AG08395 (cell line): ENCODE data around the gene HSPBP1.

Experiments
- DNase-seq: peaks from one replicate; pipeline ENCODE4 v3.0.0; 2012; ENCODE audit warnings: mixed read lengths, low spot score

HSPBP1 gene

GRCh38 chr19:55255618-55256423, 24.1 kb downstream of the HSPBP1 start:
- no peak for DNase-seq

GRCh38 chr19:55254625-55254977, 25.3 kb downstream of the HSPBP1 start:
- DNase-seq: no peak

GRCh38 chr19:55253842-55254624, 25.9 kb downstream of the HSPBP1 start:
- no peak for DNase-seq

- DNase-seq: no peak
Measured at GRCh38 chr19:55252760-55253663, 26.9 kb downstream of the HSPBP1 start.

- no peak for DNase-seq
Measured at GRCh38 chr19:55251341-55252081, 28.4 kb downstream of the HSPBP1 start.

GRCh38 chr19:55250262-55251036, 29.5 kb downstream of the HSPBP1 start:
- DNase-seq: no peak

- no peak for DNase-seq
Measured at GRCh38 chr19:55249841-55250240, 30.1 kb downstream of the HSPBP1 start.

GRCh38 chr19:55248704-55249103, 31.2 kb downstream of the HSPBP1 start:
- DNase-seq: no peak

- DNase-seq: no peak
Measured at GRCh38 chr19:55248166-55248675, 31.7 kb downstream of the HSPBP1 start.

GRCh38 chr19:55247621-55248099, 32.2 kb downstream of the HSPBP1 start:
- DNase-seq: peak; percentile 57

GRCh38 chr19:55246462-55247451, 33.2 kb downstream of the HSPBP1 start:
- no peak for DNase-seq

GRCh38 chr19:55245236-55245904, 34.5 kb downstream of the HSPBP1 start:
- no peak for DNase-seq

- no peak for DNase-seq
Measured at GRCh38 chr19:55244004-55244680, 35.8 kb downstream of the HSPBP1 start.

- no peak for DNase-seq
Measured at GRCh38 chr19:55242517-55242916, 37.4 kb downstream of the HSPBP1 start.

- no peak for DNase-seq
Measured at GRCh38 chr19:55241935-55242464, 37.9 kb downstream of the HSPBP1 start.

GRCh38 chr19:55241143-55241934, 38.6 kb downstream of the HSPBP1 start:
- no peak for DNase-seq

- DNase-seq: no peak
Measured at GRCh38 chr19:55240713-55241020, 39.2 kb downstream of the HSPBP1 start.
